Activated T-cell treated with anti-CD3 and anti-CD28 coated beads for 1 hour (primary cell): ENCODE data around the gene ZIC2.
A peak's percentile ranks its signal among the peaks of the same experiment; 100 is the strongest.

Experiments used
- DNase-seq: peaks from one replicate; pipeline ENCODE4 v3.0.0-alpha.2; 2020; ENCODE audit warnings: low read depth

Gene ZIC2

DNA sequence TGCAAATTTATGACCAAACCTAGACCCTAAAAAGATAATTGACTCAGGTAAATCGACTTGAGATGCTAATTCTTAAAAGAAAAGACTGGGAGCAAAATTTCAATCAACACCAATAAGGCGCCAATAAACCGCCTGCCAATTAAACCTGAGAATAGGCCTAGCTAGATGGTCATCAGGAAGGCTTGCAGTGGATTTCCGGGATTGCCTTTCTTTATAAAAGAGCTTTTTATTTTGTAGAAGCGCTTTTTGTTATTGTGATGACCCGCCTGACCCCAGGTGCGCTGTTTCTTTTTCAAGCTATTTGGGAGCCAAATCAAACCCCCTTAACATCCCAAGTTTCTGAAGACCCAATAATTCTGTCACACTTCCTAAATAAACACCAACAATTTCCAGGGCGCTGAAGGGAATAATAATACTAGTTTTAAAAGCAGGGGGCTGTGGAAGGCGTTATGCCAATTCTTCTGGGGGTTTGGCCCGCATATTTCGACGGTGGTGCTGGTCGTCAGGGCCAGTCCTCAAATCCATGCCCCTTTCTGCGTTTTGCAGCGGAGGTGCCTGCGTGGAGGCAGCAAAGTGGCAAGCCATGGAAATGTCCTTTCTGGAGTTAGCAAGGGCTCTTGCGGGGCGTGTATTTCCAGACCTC is 7.2 kb upstream of the ZIC2 start:
- DNase-seq, result no peak

DNA sequence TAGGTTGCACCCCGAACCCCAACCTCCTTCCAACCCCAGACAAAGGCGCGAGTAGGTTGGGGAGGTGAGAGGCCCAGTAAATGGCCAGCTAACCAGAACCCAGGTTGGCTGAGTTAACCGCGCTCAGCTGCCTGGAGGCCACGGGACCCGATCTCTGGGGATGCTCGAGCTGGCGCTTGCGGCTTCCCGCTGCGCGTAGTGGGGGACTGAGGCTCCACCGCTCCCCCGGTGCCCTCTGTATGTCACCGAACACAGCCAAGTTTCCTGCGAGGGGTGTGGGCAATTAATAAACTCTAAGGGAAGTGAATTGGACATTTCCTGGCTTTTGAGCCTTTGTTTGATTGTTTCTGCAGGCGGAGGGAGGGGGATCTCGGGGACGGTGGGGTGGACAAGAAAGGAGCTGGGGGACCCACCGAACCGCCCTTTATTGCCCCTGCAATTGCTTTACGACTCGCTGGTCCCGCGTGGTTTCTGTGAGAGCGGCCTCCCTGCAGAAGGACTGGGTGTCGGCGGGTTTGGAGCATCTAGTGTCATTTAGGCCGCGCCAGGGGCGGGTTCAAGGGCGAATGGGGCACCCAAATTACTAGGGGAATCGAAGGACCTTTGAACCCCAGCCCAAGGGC is 6.5 kb upstream of the ZIC2 start:
- DNase-seq, result no peak

DNA sequence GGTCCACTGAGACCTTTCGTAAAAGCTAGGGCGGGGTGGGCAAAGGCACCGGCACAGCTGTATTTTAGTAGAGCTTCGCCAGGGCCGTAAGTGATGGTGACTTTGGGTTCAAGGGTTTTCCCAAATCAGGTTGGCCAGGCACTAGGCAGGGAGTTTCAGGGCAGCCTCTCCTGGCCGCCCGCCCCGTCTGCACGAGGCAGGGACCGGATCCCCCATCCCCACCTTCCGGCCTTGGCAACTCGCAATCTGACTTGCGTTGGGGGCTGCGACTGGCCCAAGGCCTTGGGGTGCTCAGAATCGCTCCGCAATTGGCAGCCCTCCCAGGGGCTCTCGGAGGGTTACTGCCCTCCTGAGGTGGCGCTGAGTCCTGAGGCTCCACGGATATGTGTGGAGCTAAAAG is 6.0 kb upstream of the ZIC2 start:
- DNase-seq, result no peak

DNA sequence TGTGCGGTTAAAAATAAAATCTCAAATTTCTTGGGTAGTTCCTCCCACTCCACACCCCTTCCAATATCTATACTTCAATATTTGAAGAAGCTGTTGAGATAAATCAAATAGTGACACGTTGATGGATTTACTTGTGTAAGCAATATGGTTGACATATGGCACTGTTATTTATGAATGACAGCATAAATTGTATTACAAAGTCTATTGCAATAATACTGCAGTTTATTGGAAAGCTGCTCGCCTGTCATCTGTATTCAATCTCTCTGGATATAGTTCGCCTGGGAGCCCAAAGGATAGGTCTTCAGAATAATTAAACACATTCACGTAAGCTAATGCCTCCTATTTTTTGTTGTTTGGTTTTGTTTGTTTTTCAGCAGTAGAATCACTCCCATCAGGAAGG is 5.0 kb upstream of the ZIC2 start:
- no peak for DNase-seq

DNA sequence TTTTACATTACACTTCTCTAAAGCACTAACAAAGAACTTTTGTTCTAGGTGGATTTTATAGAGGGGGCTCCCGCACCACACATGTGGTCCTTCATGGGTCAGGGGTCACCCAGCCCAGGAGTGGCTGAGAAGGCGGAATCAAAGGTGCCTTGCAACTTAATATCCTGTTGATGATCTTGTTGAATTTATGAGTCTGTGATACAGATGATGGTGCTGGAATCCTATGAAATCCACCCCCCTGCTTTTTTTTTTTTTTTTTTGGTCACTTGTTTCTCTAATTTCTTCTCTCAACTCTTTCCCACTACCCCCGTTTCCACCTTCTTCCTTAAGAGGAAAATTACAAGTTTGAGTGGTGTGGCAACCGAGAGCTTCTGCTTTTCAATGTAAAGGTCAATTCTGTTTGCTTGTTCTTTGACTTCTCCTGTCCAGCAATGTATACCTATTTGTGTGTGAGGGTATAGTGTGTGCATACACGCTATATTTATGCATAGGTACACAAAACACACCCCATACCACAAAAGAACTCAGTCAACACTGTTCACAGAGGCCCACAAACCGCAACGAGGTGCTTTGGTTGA is 4.2 kb upstream of the ZIC2 start:
- no peak for DNase-seq

DNA sequence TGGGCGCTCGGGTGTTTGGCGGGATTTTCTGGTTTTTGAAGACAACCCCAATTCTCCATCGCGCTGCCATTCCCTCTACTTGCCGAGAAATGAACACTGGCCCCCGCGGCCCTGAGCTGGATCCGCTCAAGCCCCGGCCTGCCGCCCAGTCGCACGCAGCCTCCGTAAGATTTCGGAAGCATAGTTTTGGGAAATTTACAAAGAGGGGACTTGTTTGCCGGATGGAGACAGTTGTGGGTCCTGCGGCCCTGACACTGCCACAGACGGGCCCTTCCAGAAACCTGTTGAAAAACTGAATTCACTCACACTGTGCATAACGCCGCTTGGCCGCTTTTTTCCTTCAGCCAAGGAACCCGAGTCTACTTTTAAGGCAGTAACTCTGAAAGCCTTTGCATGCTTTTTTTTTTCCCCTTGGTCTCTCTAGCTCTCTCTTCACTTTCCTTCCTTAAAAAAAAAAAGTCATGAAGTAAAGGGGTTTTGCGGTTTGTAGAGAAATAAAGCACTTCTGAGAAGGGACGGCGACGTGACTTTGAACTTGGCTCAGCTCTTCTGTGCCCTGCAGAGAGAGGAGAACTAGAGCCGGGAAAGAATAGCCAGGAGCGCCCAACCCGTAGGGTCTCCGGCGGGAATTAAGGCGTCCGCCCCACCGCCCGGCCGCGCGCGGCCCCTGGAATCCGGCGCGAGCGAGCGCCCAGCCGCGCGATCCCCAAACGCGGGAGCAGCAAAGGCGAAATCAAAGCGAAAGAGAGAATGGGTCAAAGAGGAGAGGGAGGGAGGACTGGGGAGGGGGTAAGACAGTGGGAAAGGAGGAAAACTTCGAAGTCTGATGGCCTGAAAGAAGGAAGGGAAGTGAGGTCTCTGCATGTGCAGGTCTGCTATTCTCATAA is 3.4 kb upstream of the ZIC2 start:
- DNase-seq, result no peak

DNA sequence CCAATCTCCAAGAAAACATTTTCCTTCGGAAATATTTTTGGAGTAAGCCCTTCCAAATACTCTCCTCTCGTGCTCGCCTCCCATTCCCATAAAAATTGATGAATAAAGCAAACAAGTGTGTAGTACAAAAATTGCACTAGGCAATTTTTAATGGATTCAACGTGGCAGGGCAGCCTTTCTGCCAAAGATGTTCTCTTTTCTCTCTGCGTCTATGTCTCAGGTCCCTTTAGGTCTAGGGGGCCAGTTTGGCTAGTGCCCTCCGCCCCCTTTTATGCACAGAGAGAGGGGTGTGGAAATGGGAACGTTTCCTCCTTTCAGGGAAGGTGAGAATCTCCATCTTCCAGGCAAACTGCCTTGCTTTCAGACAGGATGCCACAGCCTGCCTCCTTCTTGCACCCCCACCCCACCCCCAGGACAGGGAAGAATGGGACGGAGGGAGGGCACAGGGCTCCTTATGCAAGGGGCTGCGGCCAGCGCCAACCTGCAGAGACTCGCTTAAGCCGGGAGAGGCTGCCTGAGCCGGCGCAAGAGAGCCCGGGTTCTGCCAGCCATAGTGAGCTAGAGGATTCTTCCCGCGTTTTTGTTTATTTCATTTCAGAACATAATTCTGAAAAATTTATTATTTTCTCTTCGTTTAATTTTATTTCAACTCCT is 2.7 kb upstream of the ZIC2 start:
- no peak for DNase-seq

DNA sequence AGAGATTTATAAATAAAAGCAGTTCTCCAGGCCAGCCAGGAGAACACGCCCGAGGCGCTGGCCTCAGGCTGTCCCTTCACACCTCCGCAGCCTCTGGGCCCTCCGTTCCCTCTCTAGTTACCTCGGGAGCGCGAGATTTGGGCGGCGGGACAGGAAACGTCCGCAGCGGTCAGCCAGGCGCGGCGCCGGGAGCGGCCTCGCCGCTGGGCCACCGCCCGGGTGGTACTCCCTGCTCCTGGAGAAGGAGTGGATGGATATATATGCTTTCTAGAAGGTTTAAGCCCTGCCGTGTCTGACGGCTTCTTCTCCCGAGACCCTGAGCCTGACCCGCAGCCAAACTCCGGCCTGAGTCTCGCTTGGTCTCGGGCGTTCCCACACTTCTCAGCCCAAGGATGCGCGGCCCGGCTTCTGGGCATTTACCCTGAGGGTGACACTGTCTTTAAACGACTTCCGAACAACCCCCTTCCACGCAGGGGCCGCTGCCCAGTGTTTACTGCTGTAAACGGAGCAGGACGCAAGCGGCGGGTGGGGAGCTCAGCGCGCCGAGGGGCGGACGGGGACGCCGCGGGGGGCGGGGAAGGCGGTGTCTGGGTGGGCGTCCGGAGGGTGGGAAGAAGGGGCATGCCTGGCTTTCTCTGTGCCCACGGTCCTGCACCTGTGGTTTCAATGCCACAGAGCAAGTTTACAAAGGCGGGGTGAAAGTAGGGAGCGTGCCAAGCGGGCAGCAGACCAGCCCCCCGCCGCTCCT is 2.0 kb upstream of the ZIC2 start:
- no peak for DNase-seq

DNA sequence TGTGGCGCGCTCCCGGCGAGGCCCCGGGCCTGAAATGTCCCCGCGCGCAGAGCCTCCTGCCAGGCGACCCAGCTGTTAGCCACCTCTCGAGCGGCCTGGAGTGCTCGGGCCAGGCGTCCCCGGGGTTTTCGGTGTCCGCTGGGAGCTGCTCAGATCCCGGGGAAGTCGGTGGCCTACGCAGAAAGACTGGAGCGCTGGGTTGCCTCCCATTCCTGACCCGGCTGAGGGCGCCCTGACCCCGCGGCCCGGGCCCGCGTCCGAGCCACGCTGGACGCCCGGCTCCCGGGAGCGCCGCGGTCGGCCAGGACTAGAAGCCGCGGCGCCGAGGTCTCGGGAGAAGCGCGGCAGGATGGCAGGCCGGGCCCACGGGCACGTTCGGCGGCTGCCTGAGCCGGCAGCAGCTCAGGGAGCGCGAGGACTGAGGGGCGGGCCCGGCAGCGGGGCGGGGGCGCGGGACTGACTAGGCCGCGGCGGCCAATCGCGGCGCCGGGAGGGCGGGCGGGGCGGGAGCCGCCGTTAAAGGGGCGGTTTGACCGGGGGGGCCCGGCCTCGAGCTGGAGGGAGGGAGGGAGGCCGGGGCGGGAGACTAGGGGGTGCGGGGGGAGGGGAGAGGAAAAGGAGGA is 1.3 kb upstream of the ZIC2 start:
- DNase-seq, result peak; percentile 46

DNA sequence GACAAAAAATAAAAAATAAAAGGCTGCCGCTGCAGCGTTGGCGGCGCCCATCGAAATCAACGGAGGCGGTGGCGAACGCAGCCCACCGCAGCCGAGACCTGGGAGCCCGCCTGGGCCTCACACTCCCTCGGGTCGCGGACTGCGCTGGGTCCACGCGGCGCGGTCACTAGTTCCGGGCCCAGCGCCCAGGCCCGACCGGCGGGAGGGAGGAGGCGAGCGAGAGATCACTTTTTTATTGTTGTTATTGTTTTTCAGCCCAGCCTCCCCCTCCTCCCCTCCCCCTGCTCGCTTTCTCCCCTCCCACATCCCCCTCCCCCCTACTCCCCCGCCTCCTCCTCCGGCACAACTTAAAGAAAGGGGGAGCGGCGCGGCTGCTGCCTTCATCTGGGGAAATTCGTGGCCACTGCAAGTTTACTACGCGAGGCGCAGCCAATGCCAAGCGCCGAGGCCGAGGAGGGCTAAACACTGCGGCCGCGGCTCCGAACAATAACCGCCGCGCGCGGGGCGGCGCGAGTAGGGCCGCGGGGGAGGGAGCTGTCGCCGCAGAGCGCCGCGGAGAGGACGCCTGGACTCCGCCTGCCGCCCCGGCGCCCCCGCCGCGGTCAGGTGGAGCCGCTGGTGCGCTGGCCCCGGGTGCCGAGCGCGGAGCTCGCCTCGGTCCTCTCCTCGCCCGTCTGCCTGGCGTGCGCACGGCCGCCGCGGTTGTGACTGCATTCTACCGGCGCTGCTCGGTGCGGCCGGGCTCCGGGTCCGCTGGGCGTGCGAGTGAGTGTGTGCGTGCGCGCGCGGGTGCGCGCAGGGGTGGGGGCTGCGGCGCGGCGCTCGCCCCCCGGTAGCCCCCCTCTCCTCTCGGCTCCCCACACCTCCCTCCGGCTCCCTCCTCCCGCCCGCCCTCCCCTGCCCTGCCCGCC is 505 bp upstream of the ZIC2 start:
- no peak for DNase-seq

DNA sequence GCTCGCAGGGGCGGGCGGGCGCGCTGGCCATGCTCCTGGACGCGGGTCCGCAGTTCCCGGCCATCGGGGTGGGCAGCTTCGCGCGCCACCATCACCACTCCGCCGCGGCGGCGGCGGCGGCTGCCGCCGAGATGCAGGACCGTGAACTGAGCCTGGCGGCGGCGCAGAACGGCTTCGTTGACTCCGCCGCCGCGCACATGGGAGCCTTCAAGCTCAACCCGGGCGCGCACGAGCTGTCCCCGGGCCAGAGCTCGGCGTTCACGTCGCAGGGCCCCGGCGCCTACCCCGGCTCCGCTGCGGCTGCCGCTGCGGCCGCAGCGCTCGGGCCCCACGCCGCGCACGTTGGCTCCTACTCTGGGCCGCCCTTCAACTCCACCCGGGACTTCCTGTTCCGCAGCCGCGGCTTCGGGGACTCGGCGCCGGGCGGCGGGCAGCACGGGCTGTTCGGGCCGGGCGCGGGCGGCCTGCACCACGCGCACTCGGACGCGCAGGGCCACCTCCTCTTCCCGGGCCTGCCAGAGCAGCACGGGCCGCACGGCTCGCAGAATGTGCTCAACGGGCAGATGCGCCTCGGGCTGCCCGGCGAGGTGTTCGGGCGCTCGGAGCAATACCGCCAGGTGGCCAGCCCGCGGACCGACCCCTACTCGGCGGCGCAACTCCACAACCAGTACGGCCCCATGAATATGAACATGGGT is 599 bp downstream of the ZIC2 start:
- no peak for DNase-seq

DNA sequence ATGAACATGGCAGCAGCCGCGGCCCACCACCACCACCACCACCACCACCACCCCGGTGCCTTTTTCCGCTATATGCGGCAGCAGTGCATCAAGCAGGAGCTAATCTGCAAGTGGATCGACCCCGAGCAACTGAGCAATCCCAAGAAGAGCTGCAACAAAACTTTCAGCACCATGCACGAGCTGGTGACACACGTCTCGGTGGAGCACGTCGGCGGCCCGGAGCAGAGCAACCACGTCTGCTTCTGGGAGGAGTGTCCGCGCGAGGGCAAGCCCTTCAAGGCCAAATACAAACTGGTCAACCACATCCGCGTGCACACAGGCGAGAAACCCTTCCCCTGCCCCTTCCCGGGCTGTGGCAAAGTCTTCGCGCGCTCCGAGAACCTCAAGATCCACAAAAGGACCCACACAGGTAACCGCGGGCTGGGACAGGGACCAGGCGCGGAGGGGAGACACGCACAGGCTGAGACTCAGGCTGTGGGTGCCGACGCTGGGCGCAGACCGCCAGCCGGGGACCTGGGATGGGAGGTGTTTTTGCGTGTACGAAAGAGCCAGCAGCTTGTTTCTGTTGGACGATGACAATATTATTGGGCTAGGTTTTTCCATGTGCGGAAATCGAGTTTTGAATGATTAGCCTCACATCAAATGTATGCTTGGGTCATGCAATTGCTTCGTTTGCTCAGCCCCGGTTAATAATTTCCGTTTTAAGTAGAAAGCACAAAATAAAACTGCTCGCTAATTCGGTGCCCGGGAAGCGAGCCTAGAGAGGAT is 1.3 kb downstream of the ZIC2 start:
- DNase-seq, result no peak

DNA sequence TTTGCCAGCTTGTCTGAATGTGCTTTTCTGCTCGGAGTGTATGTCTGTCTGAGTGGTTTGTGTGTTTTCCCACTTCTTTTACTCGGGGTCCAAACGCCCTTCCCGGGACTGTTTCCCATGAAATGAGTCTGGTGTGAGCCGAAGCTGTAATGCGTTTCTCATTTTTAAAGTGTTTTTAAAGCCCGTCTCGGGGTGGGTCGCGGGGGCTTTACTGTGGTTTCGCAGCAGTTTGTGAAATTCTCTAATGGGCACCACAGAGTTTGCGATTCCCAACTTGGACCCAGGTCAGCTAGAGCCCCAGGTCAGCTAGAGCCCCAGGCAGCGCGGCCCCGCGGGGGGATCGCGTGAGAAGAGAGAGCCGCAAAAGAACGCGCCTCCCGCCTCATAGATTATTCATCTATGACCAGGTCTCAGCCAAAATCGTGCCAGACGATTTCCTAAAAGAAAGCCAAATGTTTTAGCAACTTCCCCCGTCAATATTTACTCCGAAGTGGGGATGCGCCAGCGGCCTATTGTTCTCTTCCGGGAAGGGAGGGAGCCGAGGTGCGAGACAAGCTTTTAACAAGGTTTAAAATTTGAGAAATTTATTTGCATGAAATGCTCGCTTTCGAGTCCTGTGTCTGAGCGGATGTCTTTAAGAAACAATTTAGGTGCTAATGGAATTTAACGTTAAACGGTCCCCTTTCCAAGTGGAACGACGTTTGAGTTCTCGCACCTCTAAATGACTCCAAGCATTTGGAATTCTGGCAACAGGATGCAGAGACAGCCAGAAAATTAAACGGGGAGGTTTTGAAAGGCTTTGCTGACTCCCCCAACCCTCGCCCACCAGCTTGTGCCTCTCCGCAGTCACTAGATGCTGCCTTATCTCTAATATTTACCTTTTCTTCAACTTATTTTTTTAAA is 2.2 kb downstream of the ZIC2 start:
- DNase-seq, result no peak

DNA sequence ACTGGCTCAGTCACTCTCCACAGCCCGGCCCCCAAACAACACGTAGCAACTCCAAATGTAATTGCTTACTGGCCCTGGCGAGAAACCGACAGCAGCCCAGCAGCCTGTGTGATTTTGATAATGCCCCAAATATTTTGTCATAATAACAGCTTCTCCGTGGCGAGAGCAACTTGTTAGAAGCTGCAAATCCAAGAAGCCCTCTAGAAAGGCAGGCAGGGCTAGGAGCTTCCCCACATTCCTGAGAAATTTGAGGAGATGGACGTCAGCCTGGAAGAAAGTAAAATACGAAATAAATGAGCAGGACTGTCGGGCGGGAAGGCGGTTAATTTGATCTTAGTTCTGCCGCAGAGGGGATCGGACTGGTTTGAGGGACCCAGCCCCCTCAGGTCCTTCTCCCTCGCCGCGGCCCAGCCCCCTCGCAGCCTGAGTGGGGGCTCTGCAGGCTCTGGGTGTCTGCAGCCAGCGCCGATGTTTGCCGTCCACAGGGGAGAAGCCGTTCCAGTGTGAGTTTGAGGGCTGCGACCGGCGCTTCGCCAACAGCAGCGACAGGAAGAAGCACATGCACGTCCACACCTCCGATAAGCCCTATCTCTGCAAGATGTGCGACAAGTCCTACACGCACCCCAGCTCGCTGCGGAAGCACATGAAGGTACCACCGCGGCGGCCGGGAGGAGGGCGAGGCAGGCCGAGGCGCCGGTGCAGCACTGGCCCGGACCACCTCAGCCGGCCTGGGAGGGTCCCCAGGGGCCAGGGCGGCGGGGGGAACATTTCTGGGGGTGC is 3.1 kb downstream of the ZIC2 start:
- no peak for DNase-seq

DNA sequence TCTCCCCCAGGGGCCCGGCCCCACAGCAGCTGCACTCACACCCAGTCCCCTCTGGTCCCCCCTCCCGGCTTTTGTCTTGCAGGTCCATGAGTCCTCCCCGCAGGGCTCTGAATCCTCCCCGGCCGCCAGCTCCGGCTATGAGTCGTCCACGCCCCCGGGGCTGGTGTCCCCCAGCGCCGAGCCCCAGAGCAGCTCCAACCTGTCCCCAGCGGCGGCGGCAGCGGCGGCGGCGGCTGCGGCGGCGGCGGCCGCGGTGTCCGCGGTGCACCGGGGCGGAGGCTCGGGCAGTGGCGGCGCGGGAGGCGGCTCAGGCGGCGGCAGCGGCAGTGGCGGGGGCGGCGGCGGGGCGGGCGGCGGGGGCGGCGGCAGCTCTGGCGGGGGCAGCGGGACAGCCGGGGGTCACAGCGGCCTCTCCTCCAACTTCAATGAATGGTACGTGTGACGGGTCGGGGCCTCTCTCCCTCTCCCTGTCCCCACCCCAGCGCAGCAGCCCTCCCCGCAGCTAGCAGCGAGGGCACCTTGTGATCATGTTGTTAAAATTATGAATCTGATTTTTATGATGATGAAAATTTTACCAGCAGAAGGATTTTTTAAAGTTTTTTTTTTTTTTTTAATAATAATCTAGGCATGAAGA is 3.8 kb downstream of the ZIC2 start:
- no peak for DNase-seq

DNA sequence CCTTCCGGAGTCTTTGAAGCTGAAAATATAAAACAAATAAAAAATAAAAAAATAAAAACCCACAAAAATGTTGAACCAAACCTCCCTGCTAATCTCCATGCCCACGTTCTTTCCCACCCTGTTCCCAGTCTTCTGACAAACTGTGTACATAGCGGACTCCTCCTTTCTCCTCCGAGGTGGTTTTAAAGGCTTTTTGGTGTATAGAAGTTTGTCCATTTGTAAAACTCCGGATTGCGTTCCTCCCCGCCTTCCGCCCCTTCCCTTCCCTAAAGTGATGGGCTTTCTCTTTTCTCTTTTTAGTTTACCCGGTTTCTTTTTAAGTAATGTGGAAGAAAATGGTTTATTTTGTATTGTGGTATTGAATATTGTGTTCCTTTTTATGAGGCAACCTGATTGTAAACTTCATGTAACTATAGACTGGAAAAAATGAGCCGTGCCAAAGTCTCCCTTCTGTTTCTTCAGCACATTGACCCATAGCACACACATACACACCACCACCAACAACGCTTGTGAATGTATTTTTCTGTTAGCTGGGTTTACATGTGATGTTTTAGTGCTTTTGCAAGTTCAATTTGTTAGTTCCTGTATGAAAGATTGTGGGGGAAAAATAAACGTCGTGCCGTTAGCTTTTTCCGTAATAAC is 4.4 kb downstream of the ZIC2 start:
- DNase-seq, result no peak
